ENCODE results near the gene SLC12A7.
"Not testable (repeated sequence)": the region's sequence is repeated elsewhere in the genome, so short reads cannot be mapped to it uniquely, and the experiment has no call there.

Gene SLC12A7

GRCh38 chr5:1075555-1075881 lies 36.3 kb downstream of the SLC12A7 start:
- no peak for DNase-seq

- DNase-seq, result no peak
Observed at GRCh38 chr5:1074816-1075554, 36.9 kb downstream of the SLC12A7 start.

- DNase-seq, result no peak
Observed at GRCh38 chr5:1074226-1074625, 37.6 kb downstream of the SLC12A7 start.

GRCh38 chr5:1073239-1074102 lies 38.4 kb downstream of the SLC12A7 start:
- peak; percentile 93 for DNase-seq

GRCh38 chr5:1069720-1070088 lies 42.2 kb downstream of the SLC12A7 start:
- no peak for DNase-seq

DNA sequence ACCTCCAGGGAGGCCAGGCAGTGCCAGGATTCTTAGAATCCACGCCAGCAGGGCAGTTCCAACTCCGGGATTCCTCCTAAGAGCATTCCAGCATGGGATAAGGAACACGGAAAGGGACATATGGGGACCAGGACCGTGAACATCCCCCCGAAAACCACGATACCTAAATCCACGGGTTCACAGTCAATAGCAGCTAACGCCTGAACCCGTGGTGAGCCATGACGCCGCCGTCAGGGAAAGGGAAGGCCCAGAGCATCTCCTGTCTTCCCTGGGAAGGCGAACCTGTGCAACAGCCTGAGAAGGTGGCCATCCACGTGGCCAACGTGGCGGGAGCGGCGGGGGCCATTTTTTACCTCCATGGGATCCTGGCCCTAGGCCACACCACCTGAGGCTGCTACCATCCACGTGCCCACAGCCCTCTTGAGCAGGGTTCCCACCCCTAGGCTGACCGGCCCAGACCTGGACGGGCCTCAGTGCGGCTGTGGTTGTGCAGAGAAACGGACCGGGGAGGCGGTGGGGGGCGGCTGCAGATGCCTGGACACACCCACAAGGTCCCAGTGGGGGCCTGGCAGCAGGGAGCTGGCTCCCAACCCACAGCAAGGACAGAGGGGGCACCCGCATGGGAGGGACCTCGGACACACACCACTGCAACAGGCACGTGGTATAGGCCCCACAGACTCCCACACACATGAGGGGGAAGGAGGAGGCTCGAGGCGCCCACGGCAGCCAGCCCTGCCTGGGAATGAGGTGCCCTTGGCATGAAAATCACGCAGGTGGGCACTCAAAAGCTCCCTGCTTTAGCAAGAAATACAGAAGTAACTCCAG lies 42.8 kb downstream of the SLC12A7 start:
- no peak for DNase-seq

GRCh38 chr5:1068204-1068894 lies 43.5 kb downstream of the SLC12A7 start:
- no peak for DNase-seq

GRCh38 chr5:1067141-1068121 lies 44.4 kb downstream of the SLC12A7 start:
- no peak for DNase-seq

- DNase-seq, result no peak
Observed at GRCh38 chr5:1066676-1067075, 45.2 kb downstream of the SLC12A7 start.

GRCh38 chr5:1065891-1066650 lies 45.8 kb downstream of the SLC12A7 start:
- DNase-seq, result no peak

DNA sequence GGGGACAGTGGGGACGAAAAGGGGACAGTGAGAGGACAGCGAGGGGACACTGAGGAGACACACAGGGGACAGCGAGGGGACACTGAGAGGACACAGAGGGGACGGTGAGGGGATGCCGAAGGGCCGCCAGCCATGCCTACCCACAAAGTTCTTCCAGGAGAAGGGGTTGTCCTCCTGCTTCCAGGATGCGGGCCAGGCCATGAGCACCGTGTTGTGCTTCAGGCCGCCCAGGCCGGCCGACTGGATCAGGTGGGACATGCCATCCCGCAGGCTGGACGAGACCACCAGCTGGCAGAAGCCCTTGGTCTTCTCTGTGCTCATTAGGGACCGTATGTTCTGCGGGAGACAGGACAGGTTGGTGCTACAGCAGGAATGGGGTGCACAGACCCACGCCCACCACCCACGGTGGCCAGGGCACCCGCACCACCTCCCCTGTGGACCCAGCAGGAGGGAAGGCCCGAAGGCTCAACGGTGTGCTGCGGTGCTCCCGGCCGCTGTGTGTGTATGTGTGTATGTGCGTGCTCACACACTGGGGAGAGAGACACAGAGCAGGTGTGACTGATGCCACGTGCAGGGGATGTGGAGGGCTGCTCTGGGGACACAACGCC lies 46.6 kb downstream of the SLC12A7 start:
- no peak for DNase-seq

- no peak for DNase-seq
Observed at GRCh38 chr5:1064383-1065142, 47.3 kb downstream of the SLC12A7 start.

DNA sequence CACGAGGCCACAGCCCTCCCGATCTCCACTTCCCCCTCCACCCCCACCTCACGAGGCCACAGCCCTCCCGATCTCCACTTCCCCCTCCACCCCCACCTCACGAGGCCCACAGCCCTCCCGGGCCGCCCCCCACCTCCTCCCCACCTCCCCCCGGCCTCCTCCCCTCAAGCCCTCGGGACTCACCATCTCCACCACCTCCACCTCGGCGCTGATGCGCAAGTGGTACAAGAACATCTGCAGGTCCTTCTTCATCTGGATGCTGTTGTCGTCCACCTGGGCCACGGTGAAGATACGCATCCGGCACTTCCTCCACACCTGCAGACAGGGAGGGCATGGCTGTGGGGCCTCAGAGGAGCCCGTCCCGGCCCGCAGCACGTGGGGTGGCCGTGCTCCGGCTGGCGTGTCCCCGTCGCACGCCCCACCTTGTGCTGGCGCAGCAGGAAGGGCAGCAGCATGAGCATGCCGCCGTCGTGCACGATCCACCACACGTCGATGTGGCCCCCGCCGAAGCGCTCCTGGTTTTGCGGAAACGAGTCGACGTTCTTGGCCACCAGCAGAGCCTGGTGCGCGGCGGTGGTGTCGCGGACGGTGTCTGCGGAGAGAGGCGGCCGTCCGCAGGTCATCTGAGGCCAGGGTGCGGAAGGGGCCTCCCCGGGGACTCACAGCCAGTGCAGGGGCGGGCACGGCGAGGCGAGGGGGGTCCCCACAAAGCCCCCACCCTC lies 48.0 kb downstream of the SLC12A7 start:
- no peak for DNase-seq

GRCh38 chr5:1062761-1063568 lies 48.9 kb downstream of the SLC12A7 start:
- DNase-seq, result no peak

GRCh38 chr5:1061916-1062315 lies 49.9 kb downstream of the SLC12A7 start:
- no peak for DNase-seq

DNA sequence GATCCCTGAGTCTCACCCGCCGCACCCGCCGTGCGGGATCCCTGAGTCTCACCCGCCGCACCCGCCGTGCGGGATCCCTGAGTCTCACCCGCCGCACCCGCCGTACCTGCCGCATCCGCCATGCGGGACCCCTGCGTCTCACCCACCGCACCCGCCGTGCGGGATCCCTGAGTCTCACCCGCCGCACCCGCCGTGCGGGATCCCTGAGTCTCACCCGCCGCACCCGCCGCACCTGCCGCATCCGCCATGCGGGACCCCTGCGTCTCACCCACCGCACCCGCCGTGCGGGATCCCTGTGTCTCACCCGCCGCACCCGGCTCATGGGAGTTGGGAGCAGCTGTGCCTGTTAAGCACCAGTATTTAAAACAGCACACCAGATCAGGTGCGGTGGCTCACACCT lies 50.6 kb downstream of the SLC12A7 start:
- DNase-seq, result not testable (repeated sequence)

- DNase-seq, result no peak
Observed at GRCh38 chr5:1060535-1060981, 51.3 kb downstream of the SLC12A7 start.

DNA sequence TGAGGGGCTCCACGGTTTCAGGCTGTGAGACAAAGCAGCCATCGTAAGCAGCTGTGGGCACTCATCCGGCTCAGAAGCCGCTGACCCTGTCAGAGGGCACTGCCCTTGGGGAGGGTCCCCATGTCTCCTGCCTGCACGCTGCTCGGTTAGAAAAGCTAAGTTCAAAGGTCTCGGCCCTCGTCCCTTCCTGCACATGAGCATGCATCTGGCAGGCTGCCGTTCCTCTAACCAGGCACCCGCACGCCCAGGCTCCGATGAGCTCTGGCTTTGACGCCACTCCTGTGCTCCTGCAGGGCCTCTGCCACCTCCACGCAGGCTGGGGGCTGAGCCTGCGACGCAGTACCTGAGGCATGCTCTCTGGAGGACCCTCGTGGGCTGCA lies 52.0 kb downstream of the SLC12A7 start:
- no peak for DNase-seq
